Stimulated activated CD4-positive, alpha-beta T cell treated with anti-CD3 and anti-CD28 coated beads, Interleukin-4, amount 100 ng/mL, for 48 hours (primary cell): ENCODE measurements around the gene GRAMD4.

ENCODE experiments used
- DNase-seq, 2 donors: peaks; one replicate each; pipeline ENCODE4 v3.0.0-alpha.2; 2020; ENCODE audit warnings: low read depth in 2 of 2

GRAMD4 gene

DNA sequence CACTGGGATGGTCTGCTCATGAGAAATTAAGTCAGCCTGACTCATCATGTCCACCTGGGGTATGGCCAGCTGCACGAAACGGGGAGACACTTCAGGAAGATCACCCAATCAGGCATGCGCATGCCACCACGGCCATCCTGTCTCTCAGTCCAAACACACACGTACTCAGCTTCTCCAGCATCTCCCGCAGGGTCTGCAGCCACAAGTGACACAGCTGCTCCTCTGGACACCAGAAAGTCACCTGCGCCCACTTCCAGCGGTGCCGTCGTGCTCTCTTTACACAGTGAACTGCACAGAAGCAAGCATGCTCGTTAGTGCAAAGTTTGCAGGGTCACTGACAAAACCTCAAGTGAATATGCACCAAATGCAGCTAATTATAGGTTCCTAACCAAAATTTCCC is 99.7 kb downstream of the GRAMD4 start:
- DNase-seq, result no peak

- DNase-seq, result no peak
Measured at GRCh38 chr22:46721501-46722085, 101.4 kb downstream of the GRAMD4 start.

DNA sequence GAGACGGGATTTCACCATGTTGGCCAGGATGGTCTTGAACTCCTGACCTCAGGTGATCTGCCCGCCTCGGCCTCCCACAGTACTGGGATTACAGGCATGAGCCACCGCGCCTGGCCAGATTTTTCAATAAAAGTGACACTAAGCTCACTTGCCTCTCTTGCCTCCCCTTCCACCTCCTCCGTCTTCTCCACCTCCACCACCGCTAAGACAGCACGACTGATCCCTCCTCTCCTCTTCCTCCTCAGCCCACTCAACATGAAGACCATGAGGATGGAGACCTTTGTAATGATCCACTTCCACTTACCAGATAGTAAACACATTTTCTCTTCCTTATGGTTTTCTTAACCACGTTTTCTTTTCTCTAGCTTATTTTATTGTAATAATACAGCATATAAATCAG is 103.7 kb downstream of the GRAMD4 start:
- no peak for DNase-seq

DNA sequence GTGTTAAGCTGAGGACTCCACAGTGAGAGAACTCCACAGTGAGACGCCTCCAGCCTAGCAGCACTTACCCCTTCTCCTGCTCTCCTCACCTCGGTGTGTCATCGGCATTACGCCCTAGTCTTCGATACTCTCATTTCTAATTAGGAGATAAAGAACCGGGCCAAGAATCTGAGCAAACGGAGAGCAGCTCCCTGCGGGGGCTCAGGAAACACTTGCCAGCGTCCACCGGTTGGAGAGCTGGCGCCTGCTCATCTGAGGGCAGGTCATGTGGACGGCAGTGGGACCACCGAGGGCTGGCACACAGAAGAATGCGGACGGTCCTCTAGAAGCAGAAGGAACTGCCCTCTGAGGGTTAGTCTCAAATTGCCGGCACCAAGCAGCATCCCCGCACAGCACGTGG is 104.9 kb downstream of the GRAMD4 start:
- DNase-seq, result no peak

- no peak for DNase-seq
Measured at GRCh38 chr22:46726066-46726985, 106.1 kb downstream of the GRAMD4 start.

DNA sequence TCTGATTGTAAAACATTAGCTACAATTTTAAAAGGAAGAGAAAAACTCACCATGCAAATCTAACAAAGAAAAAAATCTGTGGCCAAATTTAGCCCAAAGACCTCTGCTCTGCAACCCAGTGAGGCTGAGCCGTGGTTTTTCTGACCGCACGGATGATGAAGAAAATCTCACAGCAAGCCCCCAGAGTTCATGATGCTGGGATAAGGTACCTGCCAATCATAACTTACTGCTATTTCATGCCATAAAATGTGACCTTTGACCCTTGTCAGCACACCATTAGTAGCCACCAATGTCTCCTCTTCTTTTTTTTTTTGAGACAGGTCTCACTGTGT is 106.8 kb downstream of the GRAMD4 start:
- DNase-seq, result no peak

DNA sequence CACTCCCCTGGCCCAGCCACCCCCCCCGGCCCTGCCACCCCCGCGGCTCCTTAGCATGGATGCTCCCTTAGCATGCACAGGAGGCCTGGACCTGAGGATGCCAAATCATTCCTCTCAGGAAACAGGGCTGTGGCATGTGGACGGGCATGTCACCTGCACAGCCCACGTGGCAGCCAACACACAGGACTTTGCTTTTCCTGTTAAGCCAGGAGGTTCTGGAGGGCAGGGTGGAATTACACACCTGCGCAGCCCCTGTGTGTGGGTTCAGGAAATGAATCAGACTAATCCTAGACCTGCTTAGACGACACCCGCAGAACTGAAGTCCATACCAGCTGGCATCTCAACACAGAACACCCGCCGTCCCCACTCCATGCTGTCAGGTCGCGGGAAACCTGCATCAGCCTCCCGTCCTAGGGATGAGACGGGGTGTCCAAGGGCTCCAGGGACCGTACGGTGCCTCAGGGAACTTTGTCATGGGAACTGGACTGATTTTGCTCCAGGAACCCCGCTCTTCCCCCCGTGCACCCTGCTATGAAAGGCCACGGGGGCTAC is 107.7 kb downstream of the GRAMD4 start:
- no peak for DNase-seq

DNA sequence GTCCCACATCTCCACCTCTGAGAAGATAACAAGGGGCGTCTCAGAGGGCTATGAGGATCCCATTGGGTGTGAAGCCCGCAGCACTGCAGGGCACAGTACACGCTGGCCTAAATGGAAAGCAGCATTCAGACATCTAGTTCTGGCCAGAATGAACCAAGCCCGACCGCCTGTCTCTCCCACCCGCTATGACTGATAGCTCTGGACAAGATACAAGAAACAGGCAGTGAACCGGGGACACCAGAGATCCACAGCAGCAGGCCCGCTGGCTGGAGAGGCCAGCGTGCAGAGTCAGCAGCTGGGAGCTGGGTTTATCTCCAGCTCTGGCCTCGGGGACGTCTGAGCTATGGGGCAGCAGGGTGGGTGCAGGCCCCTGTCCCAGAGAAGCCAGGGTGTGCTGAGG is 108.3 kb downstream of the GRAMD4 start:
- DNase-seq, result no peak
